PC-3 (cell line): ENCODE results near the gene ATP2A1. TPM values are rescaled to one million over a fixed set of nuclear protein-coding genes. Genes with fewer than 3 reads are reported as not detected.
A peak's percentile ranks its signal among the peaks of the same experiment; 100 is the strongest.

Experiments used
- ATAC-seq: fragments of 200-7000 bp; cut with Tn5 transposase; 2 replicates; pipeline ENCODE4 v1.9.1; 2020; ENCODE audit warnings: mild to moderate bottlenecking, moderate library complexity
- BruUV-seq: library from RNA; stranded (reverse); fragments of 400-500 nt; replicated peaks from 2 replicates; lab custom pipeline; 2021; lab: Mats Ljungman, UMichigan
- CTCF ChIA-PET: fragments of 300-600 bp; sonication (Branson Sonifier 250); formaldehyde crosslinking; loops from one replicate; lab custom pipeline; 2022; ENCODE audit warnings: antibody characterized with exemption; lab: Charles Lee
- POLR2A ChIA-PET: fragments of 300-600 bp; sonication (Branson Sonifier 250); formaldehyde crosslinking; loops from one replicate; lab custom pipeline; 2022; ENCODE audit warnings: antibody characterized with exemption; ENCODE audit not compliant: unreplicated experiment; lab: Charles Lee
- DNase-seq: peaks from one replicate; pipeline ENCODE4 v3.0.0-alpha.2; 2015
- H2AFZ ChIP-seq: fragments of 300-600 bp; sonication (generic); 2 replicates; pipeline ENCODE4 v1.6.0; 2016; ENCODE audit warnings: antibody characterized with exemption, low read length
- H3F3A ChIP-seq: fragments of 300-600 bp; sonication (generic); one replicate; pipeline ENCODE4 v1.6.0; 2017; ENCODE audit warnings: antibody characterized with exemption, low read length, control low read depth, mild to moderate bottlenecking; ENCODE audit not compliant: unreplicated experiment
- H3K27ac ChIP-seq: fragments of 300-600 bp; sonication (generic); 2 replicates; pipeline ENCODE4 v1.5.1; 2016; ENCODE audit warnings: mild to moderate bottlenecking, low read length
- H3K27me3 ChIP-seq: fragments of 300-600 bp; sonication (generic); 2 replicates; pipeline ENCODE4 v1.6.1; 2016; ENCODE audit warnings: low read length, mixed read lengths
- H3K36me3 ChIP-seq: fragments of 300-600 bp; sonication (generic); 2 replicates; pipeline ENCODE4 v1.6.1; 2016; ENCODE audit warnings: low read depth, mixed run types, low read length, mixed read lengths
- H3K4me1 ChIP-seq: fragments of 300-600 bp; sonication (generic); 2 replicates; pipeline ENCODE4 v1.5.1; 2016; ENCODE audit warnings: low read length; ENCODE audit not compliant: insufficient read depth
- H3K4me2 ChIP-seq: fragments of 300-600 bp; sonication (generic); 2 replicates; pipeline ENCODE4 v1.6.0; 2016; ENCODE audit warnings: low read length
- H3K4me3 ChIP-seq: fragments of 300-600 bp; sonication (generic); 2 replicates; pipeline ENCODE4 v1.5.1; 2016; ENCODE audit warnings: mild to moderate bottlenecking, low read length, mixed read lengths
- H3K79me2 ChIP-seq: fragments of 300-600 bp; sonication (generic); 2 replicates; pipeline ENCODE4 v1.6.1; 2017; ENCODE audit warnings: low read length, mixed read lengths
- H3K9ac ChIP-seq: fragments of 300-600 bp; sonication (generic); 2 replicates; pipeline ENCODE4 v1.6.0; 2016; ENCODE audit warnings: mild to moderate bottlenecking, low read length
- H3K9me2 ChIP-seq: fragments of 300-600 bp; sonication (generic); replicated peaks from 2 replicates; pipeline ENCODE4 v1.6.1; 2016; ENCODE audit warnings: mixed run types, low read length, mixed read lengths
- H3K9me3 ChIP-seq: fragments of 300-600 bp; sonication (generic); 2 replicates; pipeline ENCODE4 v1.6.1; 2016; ENCODE audit warnings: low read length, mixed read lengths
- H4K20me1 ChIP-seq: fragments of 300-600 bp; sonication (generic); 2 replicates; pipeline ENCODE4 v1.6.1; 2016; ENCODE audit warnings: low read length, mixed read lengths
- EZH2 ChIP-seq: fragments of 300-600 bp; sonication (generic); IDR thresholded peaks from one replicate; pipeline ENCODE4 v1.6.1; 2017; ENCODE audit warnings: antibody characterized with exemption, mild to moderate bottlenecking, low read length; ENCODE audit not compliant: unreplicated experiment
- EZH2phosphoT487 ChIP-seq: fragments of 300-600 bp; sonication (generic); IDR thresholded peaks from 2 replicates; pipeline ENCODE4 v1.6.1; 2018; ENCODE audit warnings: mild to moderate bottlenecking, antibody characterized with exemption, low read length, borderline replicate concordance
- intact Hi-C: fragments of 100-400 bp; cut with micrococcal nuclease; formaldehyde crosslinking; loops from 2 replicates; pipeline ENCODE4 v1.9.0; 2023
- total RNA-seq: library from RNA; depleted of rRNA; stranded (reverse); fragments of >200 nt; gene quantifications from 2 replicates; pipeline ENCODE4 v1.2.3, GENCODE V29; 2014
- TF ChIP-seq, protein P1 (sequence below): fragments of 300-600 bp; sonication (generic); conservative IDR thresholded peaks from 2 replicates; pipeline ENCODE4 v1.5.1; 2017; ENCODE audit warnings: antibody characterized with exemption, low read depth, mild to moderate bottlenecking, low read length

Gene ATP2A1
- total RNA-seq, 1 experiment from 2014 or later: 0.87 TPM

DNA sequence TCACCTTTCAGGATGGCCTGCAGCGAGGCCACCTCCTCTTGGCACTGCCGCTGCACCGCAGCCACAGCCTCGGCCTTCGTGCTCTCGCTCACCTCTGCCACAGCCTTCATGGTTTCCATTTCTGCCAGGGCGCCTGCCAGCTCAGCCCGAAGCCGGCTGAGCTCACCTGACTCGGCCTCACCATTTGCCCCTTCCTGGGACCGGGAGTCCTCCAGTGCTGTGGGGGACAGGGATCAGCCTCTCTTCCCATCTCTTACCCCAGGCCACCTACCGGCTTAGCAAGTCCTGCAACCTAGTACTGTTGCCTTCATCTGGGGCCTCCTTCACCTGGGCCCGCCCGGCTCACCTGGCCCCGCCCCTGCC, 46.1 kb downstream of the ATP2A1 start:
- BruUV-seq: no TSS peak
- H3K27me3 ChIP-seq: no peaks in the 10 kb centered on the region
- peak overlapping the region; percentile 56 for H3K9ac ChIP-seq
- H2AFZ ChIP-seq: peak overlapping the region; percentile 76
- H3F3A ChIP-seq: no peaks in the 10 kb centered on the region
- H3K4me1 ChIP-seq: peaks cover 10% of the 10 kb centered on the region; the same call in 1 of the 2 replicates
- H3K4me3 ChIP-seq: peak overlapping the region; percentile 80
- ChIA-PET POLR2A (no interaction called here), CTCF (no interaction called here)
- no peaks in the 10 kb centered on the region for H3K9me3 ChIP-seq
- H4K20me1 ChIP-seq: no peaks in the 10 kb centered on the region
- no peaks in the 10 kb centered on the region for H3K9me2 ChIP-seq
- H3K27ac ChIP-seq: peak overlapping the region; percentile 50
- peak overlapping the region; percentile 98 for H3K4me2 ChIP-seq
- TF ChIP-seq, protein P1, sequence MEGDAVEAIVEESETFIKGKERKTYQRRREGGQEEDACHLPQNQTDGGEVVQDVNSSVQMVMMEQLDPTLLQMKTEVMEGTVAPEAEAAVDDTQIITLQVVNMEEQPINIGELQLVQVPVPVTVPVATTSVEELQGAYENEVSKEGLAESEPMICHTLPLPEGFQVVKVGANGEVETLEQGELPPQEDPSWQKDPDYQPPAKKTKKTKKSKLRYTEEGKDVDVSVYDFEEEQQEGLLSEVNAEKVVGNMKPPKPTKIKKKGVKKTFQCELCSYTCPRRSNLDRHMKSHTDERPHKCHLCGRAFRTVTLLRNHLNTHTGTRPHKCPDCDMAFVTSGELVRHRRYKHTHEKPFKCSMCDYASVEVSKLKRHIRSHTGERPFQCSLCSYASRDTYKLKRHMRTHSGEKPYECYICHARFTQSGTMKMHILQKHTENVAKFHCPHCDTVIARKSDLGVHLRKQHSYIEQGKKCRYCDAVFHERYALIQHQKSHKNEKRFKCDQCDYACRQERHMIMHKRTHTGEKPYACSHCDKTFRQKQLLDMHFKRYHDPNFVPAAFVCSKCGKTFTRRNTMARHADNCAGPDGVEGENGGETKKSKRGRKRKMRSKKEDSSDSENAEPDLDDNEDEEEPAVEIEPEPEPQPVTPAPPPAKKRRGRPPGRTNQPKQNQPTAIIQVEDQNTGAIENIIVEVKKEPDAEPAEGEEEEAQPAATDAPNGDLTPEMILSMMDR: no peak
- no peak for TF ChIP-seq EZH2phosphoT487
- TF ChIP-seq EZH2: no peak
- DNase-seq (no peak), ATAC-seq (no peak)
- H3K79me2 ChIP-seq: peaks cover 15% of the 10 kb centered on the region; the same call in 1 of the 2 replicates
- intact Hi-C loops: no loop called here
- no peaks in the 10 kb centered on the region for H3K36me3 ChIP-seq

DNA sequence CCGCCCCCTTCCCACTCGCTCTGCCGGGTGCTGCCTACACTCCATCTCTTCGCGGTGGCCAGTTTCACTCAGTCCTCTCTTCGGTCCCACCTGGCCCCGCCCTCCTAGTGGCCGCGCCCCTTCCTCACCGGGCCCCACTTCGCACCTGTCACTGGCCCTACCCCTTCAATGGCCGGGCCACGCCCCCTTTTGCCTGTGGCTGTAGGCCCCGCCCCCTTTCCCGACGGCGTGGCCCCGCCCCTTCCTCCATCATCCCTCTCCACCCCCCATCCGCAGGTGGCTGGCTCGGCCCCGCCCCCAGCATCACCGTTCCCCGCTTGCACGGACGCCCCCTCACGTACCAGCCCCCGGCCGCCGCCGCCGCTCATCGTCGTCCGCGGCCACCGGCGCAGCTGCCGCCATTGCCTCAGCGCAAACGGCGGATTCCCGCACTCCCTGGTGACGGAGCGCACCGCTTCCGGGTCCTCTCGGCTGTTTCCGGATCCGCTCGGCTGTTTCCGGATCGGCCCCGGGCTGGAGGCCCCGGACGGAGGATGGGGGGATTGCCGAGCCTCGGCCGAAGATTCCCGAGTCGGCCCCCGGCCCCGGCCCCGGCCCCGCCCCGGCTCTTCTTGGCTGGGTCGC, 46.6 kb downstream of the ATP2A1 start, which contains the start of gene RABEP2:
RABEP2 (minus strand) TSS at position 477 of the 624 bp plus-strand sequence; CDS start at position 402, 75 bp downstream.
- no peaks in the 10 kb centered on the region for H3K9me3 ChIP-seq
- intact Hi-C loops: no loop called here
- ChIA-PET CTCF (no interaction called here), POLR2A (no interaction called here)
- peak within 1 kb of the TSS; percentile 94 for H3K9ac ChIP-seq
- H3F3A ChIP-seq: no peaks in the 10 kb centered on the region
- peak within 1 kb of the TSS; percentile 95 for H2AFZ ChIP-seq
- no peaks in the 10 kb centered on the region for H3K9me2 ChIP-seq
- peak within 1 kb of the TSS; percentile 98 for H3K4me2 ChIP-seq
- TF ChIP-seq EZH2phosphoT487 (no peak), EZH2 (no peak)
- TF ChIP-seq, protein P1: no peak
- BruUV-seq: no TSS peak
- H3K27me3 ChIP-seq: no peaks in the 10 kb centered on the region
- H3K4me1 ChIP-seq: peaks cover 10% of the 10 kb centered on the region; the same call in 1 of the 2 replicates
- H3K4me3 ChIP-seq: peak within 1 kb of the TSS; percentile 80
- H3K27ac ChIP-seq: peak within 1 kb of the TSS; percentile 89
- no peaks in the 10 kb centered on the region for H4K20me1 ChIP-seq
- DNase-seq: peak; percentile 91
- H3K36me3 ChIP-seq: no peaks in the 10 kb centered on the region
- peaks cover 15% of the 10 kb centered on the region; the same call in 1 of the 2 replicates for H3K79me2 ChIP-seq
- peak; percentile 84 for ATAC-seq
